Measurements from ENCODE around the gene GPBP1L1. TPM values are rescaled to one million over a fixed set of nuclear protein-coding genes. Genes with fewer than 3 reads are reported as not detected.

GPBP1L1 gene
- total and polyA plus RNA-seq, 7 experiments from 2014 or later, result 104 to 180 (median 112) TPM

DNA sequence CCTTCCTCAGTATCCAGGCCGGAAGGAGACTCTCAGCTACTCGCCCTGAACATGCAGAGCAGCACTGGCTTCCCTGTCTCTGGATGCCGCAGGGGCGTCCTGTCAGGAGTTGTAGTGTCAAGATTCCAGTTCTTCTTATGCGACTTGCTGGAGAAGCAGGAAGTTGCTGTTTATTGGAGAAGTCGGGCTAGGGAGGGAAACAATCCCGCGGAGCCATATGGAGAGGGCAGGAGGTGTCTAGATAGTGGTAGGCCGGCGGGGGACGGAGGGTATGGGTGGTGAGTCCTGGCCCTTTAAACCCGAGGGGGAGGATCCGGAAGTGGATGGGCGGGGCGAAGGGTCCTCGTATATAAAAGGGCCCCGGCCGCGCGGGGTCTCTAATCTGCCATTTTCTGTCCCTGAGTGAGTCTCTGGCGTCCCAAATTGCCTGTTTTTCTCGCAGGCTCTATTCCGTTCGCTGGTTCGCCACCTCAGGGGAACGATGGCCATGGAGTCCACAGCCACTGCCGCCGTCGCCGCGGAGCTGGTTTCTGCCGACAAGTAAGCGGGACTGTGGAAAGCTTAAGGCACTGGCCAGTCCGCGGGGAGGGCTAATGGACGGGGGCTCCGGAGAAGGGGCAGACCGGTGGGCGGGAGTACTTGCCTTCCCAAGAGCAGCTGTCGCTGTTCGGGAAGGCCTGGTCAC is 102.5 kb downstream of the GPBP1L1 start, which contains the start of gene NASP:
TSS of gene NASP (plus strand) at position 376 of the 685 bp plus-strand sequence. CDS start at position 482, 106 bp downstream.
- Mint-ChIP-seq H3K9me3 (peaks cover 0 to 10% (median 0%) of the 10 kb centered on the region in 11 donors), H3K27ac (peak within 1 kb of the TSS; percentile 91 to 99 (median 98)), H3K4me1 (peaks cover 20 to 40% (median 28%) of the 10 kb centered on the region in 7 donors), H3K4me3 (peak within 1 kb of the TSS; percentile 89 to 100 (median 99)), H3K36me3 (peaks cover 0 to 6% (median 0%) of the 10 kb centered on the region in 5 donors), H3K27me3 (no peaks in the 10 kb centered on the region)
- no peaks in the 10 kb centered on the region for H3K9me3 ChIP-seq (ENCODE audit: control insufficient read depth in 2 of 3, low read length in 3 of 3)
- DNase-seq (peak; percentile 86 to 99 (median 94)), ATAC-seq (peak; percentile 74)
- peaks cover 16 to 18% of the 10 kb centered on the region in 2 donors for H3K4me1 ChIP-seq (ENCODE audit: control insufficient read depth in 2 of 2, insufficient read depth in 2 of 2, low read length in 2 of 2)
- H3K27me3 ChIP-seq (ENCODE audit: control insufficient read depth in 2 of 2, insufficient read depth in 2 of 2, low read length in 2 of 2), result no peaks in the 10 kb centered on the region
- peak within 1 kb of the TSS; percentile 98 for H3K4me3 ChIP-seq (ENCODE audit: low read length)
- ChIA-PET POLR2A (interaction anchor here (0.6 to 4.1 kb wide), 19 partner anchors 9 to 800 kb away, joined by 3 to 33 read pairs (median 4); partner anchors contain the start of genes AKR1A1, CCDC163, GPBP1L1 and MMACHC), CTCF (interaction anchor here (0.7 to 1.4 kb wide), 4 partner anchors 13 to 154 kb away, joined by 3 to 7 read pairs (median 4); no protein-coding TSS in a partner anchor)
- peaks cover 0 to 10% (median 0%) of the 10 kb centered on the region in 3 experiments for H3K36me3 ChIP-seq (ENCODE audit: control insufficient read depth in 2 of 3, insufficient read depth in 3 of 3, low read length in 3 of 3)
- H3K27ac ChIP-seq (ENCODE audit: low read depth, low read length), result peak within 1 kb of the TSS; percentile 91
- intact Hi-C loops (cut with micrococcal nuclease), result loop anchor here (1.0 to 5.0 kb wide), 24 partner anchors 34 to 1612 kb away; partner anchors contain the start of genes AKR1A1 (in 2 of the 2), CCDC163 (in 2 of the 2), EIF2B3 (in 2 of the 2) and IPP (in 2 of the 2)

DNA sequence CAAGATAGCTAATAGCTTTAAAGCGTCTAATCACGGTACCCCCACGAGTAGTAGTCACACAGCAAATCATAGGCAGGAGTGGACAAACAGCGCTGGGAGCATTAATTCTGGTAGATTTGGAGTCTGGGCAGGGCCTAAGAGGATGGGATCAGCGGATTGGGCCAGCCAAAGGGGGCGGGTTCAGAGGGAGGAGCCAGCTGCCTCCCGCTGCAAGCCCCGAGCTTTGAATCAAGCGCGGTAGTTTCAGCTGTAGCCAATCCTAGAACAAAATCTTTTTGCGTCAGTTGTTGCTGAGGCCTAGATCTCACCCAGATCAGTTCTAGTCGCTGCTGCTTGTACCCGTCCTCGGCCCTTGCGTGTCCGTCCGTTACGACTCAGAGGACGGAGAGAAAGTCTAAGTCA is 103.1 kb downstream of the GPBP1L1 start:
- intact Hi-C loops (cut with micrococcal nuclease), result loop anchor here (1.0 to 5.0 kb wide), 18 partner anchors 33 to 1611 kb away; partner anchors contain the start of genes UROD (in 2 of the 2), AKR1A1 (in 1 of the 2), ARMH1 (in 1 of the 2) and ATP6V0B (in 1 of the 2)
- H3K27ac Mint-ChIP-seq, result peak overlapping the region; percentile 91 to 99 (median 98)
- H3K4me3 Mint-ChIP-seq, result peak overlapping the region; percentile 89 to 100 (median 99)
- Histone ChIP-seq H3K9me3 (ENCODE audit: control insufficient read depth in 2 of 3, low read length in 3 of 3) (no peaks in the 10 kb centered on the region), H3K36me3 (ENCODE audit: control insufficient read depth in 2 of 3, insufficient read depth in 3 of 3, low read length in 3 of 3) (peaks cover 0 to 10% (median 0%) of the 10 kb centered on the region in 3 experiments), H3K4me3 (ENCODE audit: low read length) (peak overlapping the region; percentile 98), H3K4me1 (ENCODE audit: control insufficient read depth in 2 of 2, insufficient read depth in 2 of 2, low read length in 2 of 2) (peaks cover 16 to 18% of the 10 kb centered on the region in 2 donors), H3K27ac (ENCODE audit: low read depth, low read length) (peak overlapping the region; percentile 91), H3K27me3 (ENCODE audit: control insufficient read depth in 2 of 2, insufficient read depth in 2 of 2, low read length in 2 of 2) (no peaks in the 10 kb centered on the region)
- POLR2A ChIA-PET, result interaction anchor here (0.6 to 4.1 kb wide), 19 partner anchors 9 to 800 kb away, joined by 3 to 33 read pairs (median 3); partner anchors contain the start of genes AKR1A1, BTBD19, CCDC163 and EIF2B3
- peaks cover 20 to 37% (median 26%) of the 10 kb centered on the region in 7 donors for H3K4me1 Mint-ChIP-seq
- DNase-seq (peak; percentile 77 to 97 (median 95)), ATAC-seq (peak; percentile 86)
- CTCF ChIA-PET, result interaction anchor here (0.7 to 1.4 kb wide), 5 partner anchors 13 to 781 kb away, joined by 3 to 7 read pairs (median 4); no protein-coding TSS in a partner anchor
- H3K9me3 Mint-ChIP-seq, result peaks cover 0 to 10% (median 0%) of the 10 kb centered on the region in 11 donors
- H3K27me3 Mint-ChIP-seq, result no peaks in the 10 kb centered on the region
- H3K36me3 Mint-ChIP-seq, result peaks cover 0 to 6% (median 0%) of the 10 kb centered on the region in 5 donors

Other genes with a start within 250 kb of the GPBP1L1 start
- gene TESK2, start 195.4 kb downstream of the GPBP1L1 start, total RNA-seq, result 1 to 10 TPM; 3.3 to 8.9 (median 7.4) TPM
- gene TESK2, start 195.4 kb downstream of the GPBP1L1 start, polyA plus RNA-seq, result 1 to 10 TPM; 3.5 to 5.0 TPM
- gene CCDC163, start 186.5 kb downstream of the GPBP1L1 start, total RNA-seq, result 1 to 10 TPM; 1.6 to 4.4 (median 3.7) TPM
- gene CCDC163, start 186.5 kb downstream of the GPBP1L1 start, polyA plus RNA-seq, result 1 to 10 TPM; 5.2 to 8.9 TPM
- gene MMACHC, start 186.2 kb downstream of the GPBP1L1 start, total RNA-seq, result 1 to 10 TPM; 2.1 to 6.3 (median 4.9) TPM
- 1 to 10 TPM in 1 of 2 donors, under 1 TPM in 1; 0.58 to 2.1 TPM for gene MMACHC, start 186.2 kb downstream of the GPBP1L1 start, polyA plus RNA-seq
- gene PRDX1, start 164.6 kb downstream of the GPBP1L1 start, total RNA-seq, result 100 to 1,000 TPM in 2 of 5 experiments, 10 to 100 TPM in 3; 28.8 to 369 (median 96.3) TPM
- 100 to 1,000 TPM; 200 to 203 TPM for gene PRDX1, start 164.6 kb downstream of the GPBP1L1 start, polyA plus RNA-seq
- gene AKR1A1, start 135.7 kb downstream of the GPBP1L1 start, total RNA-seq, result 100 to 1,000 TPM in 1 of 5 experiments, 10 to 100 TPM in 4; 47.5 to 155 (median 69.3) TPM
- gene AKR1A1, start 135.7 kb downstream of the GPBP1L1 start, polyA plus RNA-seq, result 10 to 100 TPM; 81.2 to 92.6 TPM
- gene NASP, start 102.5 kb downstream of the GPBP1L1 start, total RNA-seq, result 100 to 1,000 TPM in 2 of 5 experiments, 10 to 100 TPM in 3; 70.5 to 173 (median 84.0) TPM
- 100 to 1,000 TPM in 1 of 2 donors, 10 to 100 TPM in 1; 78.9 to 108 TPM for gene NASP, start 102.5 kb downstream of the GPBP1L1 start, polyA plus RNA-seq
- gene CCDC17, start 62.5 kb downstream of the GPBP1L1 start, total RNA-seq, result 1 to 10 TPM; 5.0 to 9.6 (median 5.5) TPM
- under 1 TPM in 1 of 2 donors, not detected in 1; 0.18 TPM for gene CCDC17, start 62.5 kb downstream of the GPBP1L1 start, polyA plus RNA-seq
- gene TMEM69, start 1.6 kb upstream of the GPBP1L1 start, total RNA-seq, result 10 to 100 TPM; 12.7 to 26.1 (median 20.1) TPM
- gene TMEM69, start 1.6 kb upstream of the GPBP1L1 start, polyA plus RNA-seq, result 10 to 100 TPM; 54.8 to 65.2 TPM
- 10 to 100 TPM in 3 of 5 experiments, 1 to 10 TPM in 2; 9.1 to 19.8 (median 12.5) TPM for gene IPP, start 64.1 kb upstream of the GPBP1L1 start, total RNA-seq
- gene IPP, start 64.1 kb upstream of the GPBP1L1 start, polyA plus RNA-seq, result 10 to 100 TPM; 11.8 to 14.5 TPM
- gene MAST2, start 117.1 kb upstream of the GPBP1L1 start, total RNA-seq, result 10 to 100 TPM in 2 of 5 experiments, 1 to 10 TPM in 3; 4.9 to 22.7 (median 7.1) TPM
- 1 to 10 TPM; 1.1 to 2.3 TPM for gene MAST2, start 117.1 kb upstream of the GPBP1L1 start, polyA plus RNA-seq

Data from naive thymus-derived CD4-positive, alpha-beta T cell (primary cell).